SU-DHL-6 (cell line): ENCODE measurements around the gene PDZD4.

Experiments used
- EZH2phosphoT487 ChIP-seq: fragments of 200-600 bp; sonication (generic), shearing (Covaris generic); conservative IDR thresholded peaks from 2 replicates; pipeline ENCODE4 v1.6.1; 2018; ENCODE audit warnings: mild to moderate bottlenecking, antibody characterized with exemption, low read length, moderate library complexity, mixed read lengths
- TF ChIP-seq, protein P1 (sequence below): fragments of 200-600 bp; sonication (generic); IDR thresholded peaks from one replicate; pipeline ENCODE4 v1.5.1; 2017; ENCODE audit warnings: antibody characterized with exemption, mild to moderate bottlenecking, low read length, moderate library complexity; ENCODE audit not compliant: insufficient read depth, poor library complexity, severe bottlenecking

GRCh38 chrX:153782313-153782712, 48.0 kb downstream of the PDZD4 start:
- TF ChIP-seq, protein P1, sequence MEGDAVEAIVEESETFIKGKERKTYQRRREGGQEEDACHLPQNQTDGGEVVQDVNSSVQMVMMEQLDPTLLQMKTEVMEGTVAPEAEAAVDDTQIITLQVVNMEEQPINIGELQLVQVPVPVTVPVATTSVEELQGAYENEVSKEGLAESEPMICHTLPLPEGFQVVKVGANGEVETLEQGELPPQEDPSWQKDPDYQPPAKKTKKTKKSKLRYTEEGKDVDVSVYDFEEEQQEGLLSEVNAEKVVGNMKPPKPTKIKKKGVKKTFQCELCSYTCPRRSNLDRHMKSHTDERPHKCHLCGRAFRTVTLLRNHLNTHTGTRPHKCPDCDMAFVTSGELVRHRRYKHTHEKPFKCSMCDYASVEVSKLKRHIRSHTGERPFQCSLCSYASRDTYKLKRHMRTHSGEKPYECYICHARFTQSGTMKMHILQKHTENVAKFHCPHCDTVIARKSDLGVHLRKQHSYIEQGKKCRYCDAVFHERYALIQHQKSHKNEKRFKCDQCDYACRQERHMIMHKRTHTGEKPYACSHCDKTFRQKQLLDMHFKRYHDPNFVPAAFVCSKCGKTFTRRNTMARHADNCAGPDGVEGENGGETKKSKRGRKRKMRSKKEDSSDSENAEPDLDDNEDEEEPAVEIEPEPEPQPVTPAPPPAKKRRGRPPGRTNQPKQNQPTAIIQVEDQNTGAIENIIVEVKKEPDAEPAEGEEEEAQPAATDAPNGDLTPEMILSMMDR = no peak
- TF ChIP-seq EZH2phosphoT487 = no peak
